Thyroid gland (tissue), 4 donors: ENCODE results near the gene ANKRD52.

Source experiments
- POLR2A ChIP-seq, 2 donors: fragments of 450-650 bp; IDR thresholded peaks; one replicate each; pipeline ENCODE4 v1.6.1; 2017; ENCODE audit warnings: antibody characterized with exemption in 2 of 2, mild to moderate bottlenecking in 2 of 2, moderate library complexity in 1 of 2
- TF ChIP-seq, protein P1 (sequence below), 6 experiments: fragments of 200-600 bp in 3 of 6; fragments of 450-650 bp in 3 of 6; sonication (generic) in 3 of 6; IDR thresholded peaks; one replicate each; pipeline ENCODE4 v1.5.1; 2016 to 2019; ENCODE audit warnings: antibody characterized with exemption in 6 of 6, mild to moderate bottlenecking in 2 of 6, inconsistent platforms in 1 of 6, moderate library complexity in 1 of 6

DNA sequence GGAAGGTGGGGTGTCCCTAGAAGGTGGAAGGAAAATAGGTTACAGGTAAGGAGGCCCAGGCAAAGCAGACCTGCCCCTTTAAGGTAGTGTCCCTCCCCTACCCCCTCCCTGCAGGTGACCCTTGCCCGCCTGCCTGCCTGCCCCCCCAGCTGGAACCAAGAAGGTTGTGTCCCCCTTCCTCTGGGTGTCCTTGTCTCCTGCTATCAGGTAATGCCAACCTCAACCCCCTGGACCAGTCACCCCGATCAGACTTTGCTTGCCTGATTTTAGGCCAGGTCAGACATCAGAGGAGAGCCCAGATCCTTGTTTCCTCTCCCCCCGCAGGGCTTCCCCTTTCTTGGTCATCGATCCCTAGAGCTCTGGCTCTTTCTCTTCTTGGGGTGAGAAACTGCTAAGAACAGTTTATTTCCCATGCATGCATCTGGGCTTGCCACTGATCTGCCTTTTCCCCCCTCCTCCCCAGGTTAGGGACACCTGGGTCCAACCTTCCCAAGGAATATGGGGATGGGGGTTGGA lies 28.2 kb downstream of the ANKRD52 start, which contains the start of gene SLC39A5:
- TF ChIP-seq, protein P1, sequence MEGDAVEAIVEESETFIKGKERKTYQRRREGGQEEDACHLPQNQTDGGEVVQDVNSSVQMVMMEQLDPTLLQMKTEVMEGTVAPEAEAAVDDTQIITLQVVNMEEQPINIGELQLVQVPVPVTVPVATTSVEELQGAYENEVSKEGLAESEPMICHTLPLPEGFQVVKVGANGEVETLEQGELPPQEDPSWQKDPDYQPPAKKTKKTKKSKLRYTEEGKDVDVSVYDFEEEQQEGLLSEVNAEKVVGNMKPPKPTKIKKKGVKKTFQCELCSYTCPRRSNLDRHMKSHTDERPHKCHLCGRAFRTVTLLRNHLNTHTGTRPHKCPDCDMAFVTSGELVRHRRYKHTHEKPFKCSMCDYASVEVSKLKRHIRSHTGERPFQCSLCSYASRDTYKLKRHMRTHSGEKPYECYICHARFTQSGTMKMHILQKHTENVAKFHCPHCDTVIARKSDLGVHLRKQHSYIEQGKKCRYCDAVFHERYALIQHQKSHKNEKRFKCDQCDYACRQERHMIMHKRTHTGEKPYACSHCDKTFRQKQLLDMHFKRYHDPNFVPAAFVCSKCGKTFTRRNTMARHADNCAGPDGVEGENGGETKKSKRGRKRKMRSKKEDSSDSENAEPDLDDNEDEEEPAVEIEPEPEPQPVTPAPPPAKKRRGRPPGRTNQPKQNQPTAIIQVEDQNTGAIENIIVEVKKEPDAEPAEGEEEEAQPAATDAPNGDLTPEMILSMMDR (IDR thresholded peaks at IDR 0.05), result no peak
- TF ChIP-seq POLR2A (IDR thresholded peaks at IDR 0.05), result no peak
